SU-DHL-6 (cell line): ENCODE results near the gene LRRTM4.

ENCODE experiments used
- EZH2phosphoT487 ChIP-seq: fragments of 200-600 bp; sonication (generic), shearing (Covaris generic); conservative IDR thresholded peaks from 2 replicates; pipeline ENCODE4 v1.6.1; 2018; ENCODE audit warnings: mild to moderate bottlenecking, antibody characterized with exemption, low read length, moderate library complexity, mixed read lengths
- TF ChIP-seq, protein P1 (sequence below): fragments of 200-600 bp; sonication (generic); IDR thresholded peaks from one replicate; pipeline ENCODE4 v1.5.1; 2017; ENCODE audit warnings: antibody characterized with exemption, mild to moderate bottlenecking, low read length, moderate library complexity; ENCODE audit not compliant: insufficient read depth, poor library complexity, severe bottlenecking

DNA sequence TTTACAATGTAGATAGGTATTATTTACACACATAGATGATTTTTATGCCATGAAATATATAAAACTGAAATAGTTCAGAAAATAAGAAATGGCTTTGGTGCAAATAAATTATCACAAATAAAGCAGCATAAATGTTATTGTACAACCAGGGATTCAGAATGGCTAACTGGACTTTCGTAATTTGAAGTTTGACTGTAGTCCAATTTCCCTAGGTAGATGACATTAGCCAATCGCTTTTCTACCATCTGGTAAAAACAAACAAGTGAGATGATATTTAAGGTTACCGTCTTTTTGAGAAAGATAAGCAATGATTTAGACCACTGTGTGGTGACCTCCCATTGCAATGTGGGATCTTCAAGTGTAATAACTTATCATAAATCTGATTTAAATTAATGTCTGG lies 400.7 kb downstream of the LRRTM4 start:
- TF ChIP-seq, protein P1, sequence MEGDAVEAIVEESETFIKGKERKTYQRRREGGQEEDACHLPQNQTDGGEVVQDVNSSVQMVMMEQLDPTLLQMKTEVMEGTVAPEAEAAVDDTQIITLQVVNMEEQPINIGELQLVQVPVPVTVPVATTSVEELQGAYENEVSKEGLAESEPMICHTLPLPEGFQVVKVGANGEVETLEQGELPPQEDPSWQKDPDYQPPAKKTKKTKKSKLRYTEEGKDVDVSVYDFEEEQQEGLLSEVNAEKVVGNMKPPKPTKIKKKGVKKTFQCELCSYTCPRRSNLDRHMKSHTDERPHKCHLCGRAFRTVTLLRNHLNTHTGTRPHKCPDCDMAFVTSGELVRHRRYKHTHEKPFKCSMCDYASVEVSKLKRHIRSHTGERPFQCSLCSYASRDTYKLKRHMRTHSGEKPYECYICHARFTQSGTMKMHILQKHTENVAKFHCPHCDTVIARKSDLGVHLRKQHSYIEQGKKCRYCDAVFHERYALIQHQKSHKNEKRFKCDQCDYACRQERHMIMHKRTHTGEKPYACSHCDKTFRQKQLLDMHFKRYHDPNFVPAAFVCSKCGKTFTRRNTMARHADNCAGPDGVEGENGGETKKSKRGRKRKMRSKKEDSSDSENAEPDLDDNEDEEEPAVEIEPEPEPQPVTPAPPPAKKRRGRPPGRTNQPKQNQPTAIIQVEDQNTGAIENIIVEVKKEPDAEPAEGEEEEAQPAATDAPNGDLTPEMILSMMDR = no peak
- no peak for TF ChIP-seq EZH2phosphoT487
